Thyroid gland (tissue), 4 donors: Measurements from ENCODE around the gene ZC3H12C. TPM values are rescaled to one million over a fixed set of nuclear protein-coding genes. Genes with fewer than 3 reads are reported as not detected.

Experiments
- DNase-seq, 2 donors: peaks; one replicate each; pipeline ENCODE4 v3.0.0-alpha.2; 2019
- H3K27ac ChIP-seq, 3 donors: fragments of 200-600 bp; sonication (generic); 1 replicate in 2 of 3; 2 replicates in 1 of 3; pipeline ENCODE4 v1.5.1; 2016 to 2019; ENCODE audit warnings: mild to moderate bottlenecking in 1 of 3, moderate library complexity in 1 of 3
- H3K27me3 ChIP-seq: fragments of 200-600 bp; sonication (generic); one replicate; pipeline ENCODE4 v1.5.1; 2019
- H3K36me3 ChIP-seq, 2 donors: fragments of 200-600 bp; sonication (generic); one replicate each; pipeline ENCODE4 v1.5.1; 2016 to 2019
- H3K4me1 ChIP-seq, 2 donors: fragments of 200-600 bp; sonication (generic); one replicate each; pipeline ENCODE4 v1.5.1; 2017 to 2019
- H3K4me3 ChIP-seq, 3 donors: fragments of 200-600 bp; sonication (generic); replicated peaks in 1 of 3; 1 replicate in 2 of 3; 2 replicates in 1 of 3; pipeline ENCODE4 v1.5.1; 2016; ENCODE audit warnings: mild to moderate bottlenecking in 1 of 3
- H3K9me3 ChIP-seq: fragments of 200-600 bp; sonication (generic); one replicate; pipeline ENCODE4 v1.5.1; 2017
- CTCF ChIP-seq, 6 experiments: fragments of 200-600 bp in 3 of 6; fragments of 450-650 bp in 3 of 6; sonication (generic) in 3 of 6; IDR thresholded peaks; one replicate each; pipeline ENCODE4 v1.5.1; 2016 to 2019; ENCODE audit warnings: antibody characterized with exemption in 6 of 6, mild to moderate bottlenecking in 2 of 6, inconsistent platforms in 1 of 6, moderate library complexity in 1 of 6
- POLR2A ChIP-seq, 2 donors: fragments of 450-650 bp; IDR thresholded peaks; one replicate each; pipeline ENCODE4 v1.6.1; 2017; ENCODE audit warnings: antibody characterized with exemption in 2 of 2, mild to moderate bottlenecking in 2 of 2, moderate library complexity in 1 of 2
- WGBS, 2 donors: methylation state at CpG; one replicate each; pipeline ENCODE4 v1.1.5; 2017; 5-methylcytosine and 5-hydroxymethylcytosine counted together
- intact Hi-C: fragments of 100-400 bp; cut with DNase I; formaldehyde crosslinking; loops from one replicate; pipeline ENCODE4 v1.15.1; 2023
- total RNA-seq, 4 donors: library from RNA; depleted of rRNA; stranded (reverse); fragments of >200 nt; gene quantifications; one replicate each; pipeline ENCODE4 v1.2.3, GENCODE V29; 2016

Gene ZC3H12C
- total RNA-seq, 4 donors from 2014 or later: 20.9 to 49.7 (median 30.6) TPM

DNA sequence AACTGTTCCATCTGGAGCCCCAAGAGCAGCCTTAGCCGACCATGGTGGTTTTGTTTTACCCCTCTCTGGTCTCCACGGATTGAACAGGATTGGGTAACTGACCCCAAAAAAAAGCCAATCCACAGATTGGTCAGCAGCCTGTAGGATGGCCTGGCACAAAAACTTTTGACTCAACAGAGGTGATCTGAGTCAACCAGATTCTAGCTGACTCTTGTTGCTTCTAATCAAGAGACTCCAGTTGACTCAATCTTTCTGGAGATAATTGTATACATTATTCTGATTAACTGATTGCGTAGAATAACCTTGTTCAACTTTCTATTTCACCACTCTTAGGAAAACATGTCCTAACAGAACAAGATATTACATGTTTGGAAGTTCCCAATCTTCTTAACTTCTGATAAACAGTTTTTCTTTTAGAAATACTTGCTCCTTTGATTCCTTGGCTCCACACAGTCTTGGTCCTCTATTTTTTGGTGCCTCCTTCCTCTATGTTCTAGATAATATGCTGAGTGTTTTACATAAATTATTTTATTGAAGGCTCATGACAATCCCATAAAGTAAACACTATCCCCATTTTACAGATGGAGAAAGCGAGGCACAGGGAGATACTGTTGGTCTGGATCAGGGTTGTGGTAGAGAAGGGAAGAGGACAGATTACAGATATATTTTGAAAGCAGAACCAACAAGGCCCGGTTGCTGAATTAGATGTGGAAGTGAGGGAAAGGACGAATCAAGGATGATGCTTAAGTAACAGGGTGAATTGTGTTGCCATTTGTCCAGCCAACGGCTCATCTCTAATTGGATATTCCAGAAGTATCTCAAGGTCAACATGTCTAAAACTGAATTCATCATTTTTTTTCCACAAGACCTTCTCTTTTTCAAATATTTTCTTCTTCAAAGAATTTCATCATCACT is 11.5 kb upstream of the ZC3H12C start:
- H3K27ac ChIP-seq: no peak overlapping the region
- H3K4me1 ChIP-seq: peaks cover 0 to under 1% of the 10 kb centered on the region in 2 donors
- intact Hi-C loops: loop anchor here (10.0 kb wide), 1 partner anchor 127 kb away; no protein-coding TSS in a partner anchor
- no peaks in the 10 kb centered on the region for H3K27me3 ChIP-seq
- TF ChIP-seq POLR2A (IDR thresholded peaks at IDR 0.05) (no peak), CTCF (IDR thresholded peaks at IDR 0.05) (no peak)
- H3K36me3 ChIP-seq: no peaks in the 10 kb centered on the region
- no peak for DNase-seq
- H3K4me3 ChIP-seq: no peak overlapping the region
- no peaks in the 10 kb centered on the region for H3K9me3 ChIP-seq
- 89 to 95% methylated on average over 7 of the region's 7 CpGs for WGBS, 2 donors

- H3K36me3 ChIP-seq: no peaks in the 10 kb centered on the region
These were observed 10.3 kb upstream of the ZC3H12C start for GRCh38 chr11:110082899-110083298.

DNA sequence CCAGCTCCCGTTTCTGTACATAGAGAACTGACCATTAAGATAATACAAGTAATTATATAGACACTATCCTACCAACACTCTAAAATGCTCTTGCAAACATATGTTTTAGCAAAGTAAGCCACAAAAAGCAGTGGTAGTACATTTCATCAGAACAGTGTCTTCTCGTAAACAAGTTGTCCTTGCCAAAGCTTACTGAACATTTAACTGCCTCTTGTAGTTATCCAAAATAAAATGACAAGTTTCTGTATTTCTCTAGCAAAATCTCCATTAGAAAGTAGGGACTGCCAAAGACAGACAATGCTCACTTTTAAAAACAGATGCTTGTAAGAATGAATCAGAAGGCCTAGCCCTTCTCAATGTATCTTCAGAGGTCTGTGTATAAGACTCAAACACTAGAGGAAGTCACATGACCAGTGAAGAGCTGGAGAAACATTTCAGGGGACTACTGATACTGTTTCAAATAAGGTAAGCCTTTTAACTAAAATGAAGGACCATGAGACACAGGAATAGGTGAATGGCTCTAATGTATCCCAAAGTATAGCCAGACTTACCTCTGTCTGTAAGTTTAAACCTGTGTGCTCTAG is 7.8 kb upstream of the ZC3H12C start:
- Histone ChIP-seq H3K27me3 (no peaks in the 10 kb centered on the region), H3K4me3 (no peak overlapping the region), H3K27ac (no peak overlapping the region), H3K36me3 (no peaks in the 10 kb centered on the region), H3K4me1 (peaks cover 11 to 19% of the 10 kb centered on the region in 2 donors), H3K9me3 (no peaks in the 10 kb centered on the region)
- TF ChIP-seq CTCF (IDR thresholded peaks at IDR 0.05) (no peak), POLR2A (IDR thresholded peaks at IDR 0.05) (no peak)
- intact Hi-C loops: loop anchor here (10.0 kb wide), 1 partner anchor 131 kb away; no protein-coding TSS in a partner anchor
- WGBS, 2 donors: 81 to 85% methylated on average over 2 of the region's 2 CpGs
- DNase-seq: no peak

More at GRCh38 chr11:110082899-110083298, 10.3 kb upstream of the ZC3H12C start:
- Histone ChIP-seq H3K27ac (no peak overlapping the region), H3K9me3 (no peaks in the 10 kb centered on the region), H3K4me3 (no peak overlapping the region), H3K27me3 (no peaks in the 10 kb centered on the region), H3K4me1 (peaks cover 3 to 11% of the 10 kb centered on the region in 2 donors)
- no peak for DNase-seq
- WGBS, 2 donors: 85 to 91% methylated on average over 1 of the region's 1 CpG
- intact Hi-C loops: loop anchor here (10.0 kb wide), 1 partner anchor 128 kb away; no protein-coding TSS in a partner anchor
- TF ChIP-seq POLR2A (IDR thresholded peaks at IDR 0.05): no peak
- no peak for TF ChIP-seq CTCF (IDR thresholded peaks at IDR 0.05)

DNA sequence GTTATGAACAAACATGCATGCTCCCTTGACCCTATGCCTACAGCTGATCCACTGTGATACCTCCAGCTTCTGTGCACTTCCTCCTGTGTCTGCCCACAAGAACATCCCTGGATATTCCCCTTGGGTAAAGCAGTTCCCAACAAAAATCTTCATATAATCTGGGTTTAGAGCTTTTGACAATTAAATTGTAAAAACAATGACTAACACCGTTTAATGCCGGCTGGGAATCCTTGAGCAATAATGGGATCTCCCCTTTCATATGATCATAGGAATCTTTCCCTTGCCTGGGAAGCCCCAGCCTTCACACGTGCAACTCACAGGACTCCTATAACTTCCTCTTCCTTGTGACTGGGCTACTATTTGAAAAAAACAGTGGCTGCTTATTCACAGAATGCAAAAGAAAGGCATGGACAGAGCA is 6.3 kb upstream of the ZC3H12C start:
- Histone ChIP-seq H3K4me3 (no peak overlapping the region), H3K27me3 (no peaks in the 10 kb centered on the region), H3K4me1 (peaks cover 12 to 21% of the 10 kb centered on the region in 2 donors), H3K36me3 (no peaks in the 10 kb centered on the region), H3K27ac (peak overlapping the region in 2 of 3 donors; percentile 78 to 81), H3K9me3 (no peaks in the 10 kb centered on the region)
- 45 to 48% methylated on average over 3 of the region's 3 CpGs for WGBS, 2 donors
- no peak for DNase-seq
- TF ChIP-seq POLR2A (IDR thresholded peaks at IDR 0.05) (no peak), CTCF (IDR thresholded peaks at IDR 0.05) (no peak)
- intact Hi-C loops: loop anchor here (10.0 kb wide), 1 partner anchor 132 kb away; no protein-coding TSS in a partner anchor
